GM18870 (cell line): Measurements from ENCODE around the gene DDX54.

Experiments
- ATAC-seq: cut with Tn5 transposase; IDR thresholded peaks from one replicate; pipeline ENCODE4 v1.9.1; 2021; ENCODE audit warnings: moderate library complexity; ENCODE audit not compliant: unreplicated experiment

DDX54 gene

GRCh38 chr12:113191227-113191626 is 5.9 kb upstream of the DDX54 start:
- ATAC-seq, result no peak

- no peak for ATAC-seq
Measured at GRCh38 chr12:113190761-113191160, 5.5 kb upstream of the DDX54 start.

GRCh38 chr12:113189361-113189760 is 4.1 kb upstream of the DDX54 start:
- no peak for ATAC-seq

- no peak for ATAC-seq
Measured at GRCh38 chr12:113186666-113187325, 1.5 kb upstream of the DDX54 start.

- no peak for ATAC-seq
Measured at GRCh38 chr12:113186033-113186365, 721 bp upstream of the DDX54 start.

- ATAC-seq, result peak; percentile 76
Measured at GRCh38 chr12:113184900-113185179, 438 bp downstream of the DDX54 start.

- ATAC-seq, result peak; percentile 43
Measured at GRCh38 chr12:113184098-113184899, 979 bp downstream of the DDX54 start.

- no peak for ATAC-seq
Measured at GRCh38 chr12:113183030-113183589, 2.2 kb downstream of the DDX54 start.

GRCh38 chr12:113181975-113182374 is 3.3 kb downstream of the DDX54 start:
- no peak for ATAC-seq

GRCh38 chr12:113180333-113180732 is 4.9 kb downstream of the DDX54 start:
- ATAC-seq, result no peak

GRCh38 chr12:113179023-113179422 is 6.3 kb downstream of the DDX54 start:
- ATAC-seq, result no peak

- no peak for ATAC-seq
Measured at GRCh38 chr12:113174461-113175384, 10.6 kb downstream of the DDX54 start.

- no peak for ATAC-seq
Measured at GRCh38 chr12:113173081-113173698, 12.1 kb downstream of the DDX54 start.

GRCh38 chr12:113172185-113172584 is 13.1 kb downstream of the DDX54 start:
- no peak for ATAC-seq

GRCh38 chr12:113171543-113171942 is 13.7 kb downstream of the DDX54 start:
- no peak for ATAC-seq

- no peak for ATAC-seq
Measured at GRCh38 chr12:113170926-113171325, 14.4 kb downstream of the DDX54 start.

GRCh38 chr12:113170457-113170856 is 14.8 kb downstream of the DDX54 start:
- no peak for ATAC-seq

GRCh38 chr12:113169697-113170096 is 15.6 kb downstream of the DDX54 start:
- ATAC-seq, result no peak

- no peak for ATAC-seq
Measured at GRCh38 chr12:113167868-113168267, 17.4 kb downstream of the DDX54 start.

GRCh38 chr12:113165521-113166450 is 19.5 kb downstream of the DDX54 start:
- no peak for ATAC-seq
